Keratinocyte (primary cell): ENCODE results near the gene SERPINH1. TPM values are rescaled to one million over a fixed set of nuclear protein-coding genes. Genes with fewer than 3 reads are reported as not detected.

Experiments used
- DNase-seq: peaks from one replicate; pipeline ENCODE4 v3.0.0-alpha.2; 2011; ENCODE audit warnings: low read depth, missing footprints, low spot score
- FAIRE-seq: peaks from 2 replicates; lab custom pipeline; 2011; peaks lifted over from hg19 to GRCh38; lab: Jason Lieb, UNC
- H2AFZ ChIP-seq: 2 replicates; pipeline ENCODE4 v1.6.0; 2012; ENCODE audit warnings: low read length, control low read depth, inconsistent platforms; ENCODE audit not compliant: control insufficient read depth
- H3K27ac ChIP-seq: 2 replicates; pipeline ENCODE4 v1.5.1; 2011; ENCODE audit warnings: low read length; ENCODE audit not compliant: control insufficient read depth, insufficient read depth
- H3K27me3 ChIP-seq: 3 replicates; pipeline ENCODE4 v1.6.0; 2011; ENCODE audit warnings: low read length; ENCODE audit not compliant: control insufficient read depth, insufficient read depth; ENCODE audit errors: extremely low read depth
- H3K36me3 ChIP-seq, 2 experiments: 2 replicates in 1 of 2; 3 replicates in 1 of 2; pipeline ENCODE4 v1.5.1; 2011; ENCODE audit warnings: low read length in 2 of 2, mild to moderate bottlenecking in 1 of 2; ENCODE audit not compliant: control insufficient read depth in 2 of 2, insufficient read depth in 2 of 2; ENCODE audit errors: extremely low read depth in 1 of 2
- H3K4me1 ChIP-seq: 3 replicates; pipeline ENCODE4 v1.5.1; 2011; ENCODE audit warnings: low read length; ENCODE audit not compliant: control insufficient read depth, insufficient read depth; ENCODE audit errors: extremely low read depth
- H3K4me2 ChIP-seq: 3 replicates; pipeline ENCODE4 v1.6.0; 2011; ENCODE audit warnings: low read depth, low read length; ENCODE audit not compliant: control insufficient read depth, insufficient read depth; ENCODE audit errors: extremely low read depth
- H3K4me3 ChIP-seq, 3 experiments: fragments of 200-600 bp in 1 of 3; sonication (generic) in 1 of 3; 2 replicates in 2 of 3; 3 replicates in 1 of 3; pipeline ENCODE4 v1.5.1; 2011 to 2016; ENCODE audit warnings: low read length in 3 of 3, mild to moderate bottlenecking in 3 of 3, control low read depth in 2 of 3, inconsistent platforms in 1 of 3, low read depth in 1 of 3, mixed read lengths in 1 of 3, mixed run types in 1 of 3, moderate library complexity in 1 of 3; ENCODE audit not compliant: control insufficient read depth in 2 of 3, insufficient read depth in 2 of 3; ENCODE audit errors: extremely low read depth in 1 of 3
- H3K79me2 ChIP-seq: 2 replicates; pipeline ENCODE4 v1.6.0; 2012; ENCODE audit warnings: low read length; ENCODE audit not compliant: control insufficient read depth, insufficient read depth
- H3K9ac ChIP-seq: 3 replicates; pipeline ENCODE4 v1.6.0; 2011; ENCODE audit warnings: low read length; ENCODE audit not compliant: control insufficient read depth, insufficient read depth; ENCODE audit errors: extremely low read depth
- H3K9me1 ChIP-seq: 3 replicates; pipeline ENCODE4 v1.6.0; 2011; ENCODE audit warnings: low read length; ENCODE audit not compliant: control insufficient read depth, insufficient read depth; ENCODE audit errors: extremely low read depth
- H3K9me3 ChIP-seq: 2 replicates; pipeline ENCODE4 v1.5.1; 2012; ENCODE audit warnings: low read depth, low read length; ENCODE audit not compliant: control insufficient read depth
- H4K20me1 ChIP-seq: 3 replicates; pipeline ENCODE4 v1.6.0; 2011; ENCODE audit warnings: low read length; ENCODE audit not compliant: control insufficient read depth, insufficient read depth; ENCODE audit errors: extremely low read depth
- CTCF ChIP-seq, 3 experiments: IDR thresholded peaks in 1 of 3; conservative IDR thresholded peaks in 1 of 3; optimal IDR thresholded peaks in 1 of 3; 2 replicates in 2 of 3; 3 replicates in 1 of 3; pipeline versions ENCODE3 to v1.5.1; 2011; ENCODE audit warnings: low read length in 3 of 3, mild to moderate bottlenecking in 3 of 3, moderate library complexity in 2 of 3, control low read depth in 1 of 3, inconsistent platforms in 1 of 3; ENCODE audit not compliant: insufficient read depth in 2 of 3; ENCODE audit errors: extremely low read depth in 1 of 3
- EZH2 ChIP-seq: IDR thresholded peaks from one replicate; pipeline ENCODE4 v1.6.1; 2012; ENCODE audit warnings: inconsistent platforms, mild to moderate bottlenecking, low read length, moderate library complexity
- dilution Hi-C: fragments of 300-500 bp; cut with MboI; formaldehyde crosslinking; loops from one replicate; pipeline ENCODE4 v1.7.0; 2020; ENCODE audit warnings: low sequenced_read_pairs; ENCODE audit not compliant: extremely low pct_ligation_motif_present
- polyA plus RNA-seq, 5 experiments: library from polyadenylated mRNA; depleted of rRNA in 3 of 5; stranded (reverse) in 3 of 5; stranded (forward) in 1 of 5; unstranded in 1 of 5; fragments of >200 nt; gene quantifications; 1 replicate in 1 of 5; 2 replicates in 3 of 5; 3 replicates in 1 of 5; pipeline versions ENCODE4 v1.2.1 to v1.2.3, GENCODE V29; 2011 to 2012; ENCODE audit warnings: missing spikeins in 2 of 5, low read depth in 1 of 5, low replicate concordance in 1 of 5

Gene SERPINH1
- polyA plus RNA-seq, 1 donor (not counting 4 experiments of a cell fraction or from before 2014, with no cell fraction given) = 136 TPM

GRCh38 chr11:75543806-75544205 is 18.2 kb upstream of the SERPINH1 start:
- Histone ChIP-seq H3K4me1 (no peaks in the 10 kb centered on the region), H3K4me3 (no peak overlapping the region), H3K9me3 (no peaks in the 10 kb centered on the region), H3K9me1 (no peaks in the 10 kb centered on the region), H3K9ac (no peak overlapping the region), H3K27ac (no peak overlapping the region), H3K79me2 (no peaks in the 10 kb centered on the region), H2AFZ (no peak overlapping the region), H3K36me3 (no peaks in the 10 kb centered on the region), H4K20me1 (no peaks in the 10 kb centered on the region), H3K27me3 (no peaks in the 10 kb centered on the region), H3K4me2 (no peak overlapping the region)
- DNase-seq (no peak), FAIRE-seq (no peak)
- dilution Hi-C loops = no loop called here
- no peak for TF ChIP-seq EZH2
- TF ChIP-seq CTCF (optimal IDR thresholded peaks at IDR 0.05 in 1 of 3, IDR thresholded peaks at IDR 0.05 in 1 of 3, conservative IDR thresholded peaks at IDR 0.05 in 1 of 3; ENCODE audit: extremely low read depth in 1 of 3, insufficient read depth in 2 of 3, low read length in 3 of 3) = no peak

- FAIRE-seq = no peak
- no peak for TF ChIP-seq EZH2
- no peak for TF ChIP-seq CTCF (optimal IDR thresholded peaks at IDR 0.05 in 1 of 3, IDR thresholded peaks at IDR 0.05 in 1 of 3, conservative IDR thresholded peaks at IDR 0.05 in 1 of 3; ENCODE audit: extremely low read depth in 1 of 3, insufficient read depth in 2 of 3, low read length in 3 of 3)
Observed at GRCh38 chr11:75547177-75547576, 14.9 kb upstream of the SERPINH1 start.

More at GRCh38 chr11:75547177-75547576, 14.9 kb upstream of the SERPINH1 start:
- H3K79me2 ChIP-seq = no peaks in the 10 kb centered on the region
- H3K9me1 ChIP-seq = no peaks in the 10 kb centered on the region
- no peaks in the 10 kb centered on the region for H3K36me3 ChIP-seq
- H3K4me2 ChIP-seq = no peak overlapping the region
- no peaks in the 10 kb centered on the region for H3K4me1 ChIP-seq
- no peak overlapping the region for H3K4me3 ChIP-seq
- no peak overlapping the region for H2AFZ ChIP-seq
- dilution Hi-C loops = no loop called here
- no peaks in the 10 kb centered on the region for H3K27me3 ChIP-seq
- H3K27ac ChIP-seq = no peak overlapping the region
- no peaks in the 10 kb centered on the region for H4K20me1 ChIP-seq
- DNase-seq = no peak
- no peaks in the 10 kb centered on the region for H3K9me3 ChIP-seq
- H3K9ac ChIP-seq = no peak overlapping the region
